Vagina (tissue), 2 donors: Measurements from ENCODE around the gene DYNLT3.

Experiments
- POLR2A ChIP-seq, 2 donors: fragments of 450-650 bp; IDR thresholded peaks; one replicate each; pipeline ENCODE4 v1.6.1; 2017; ENCODE audit warnings: antibody characterized with exemption in 2 of 2, mild to moderate bottlenecking in 2 of 2, moderate library complexity in 2 of 2
- POLR2AphosphoS5 ChIP-seq, 2 donors: sonication (generic); formaldehyde crosslinking; IDR thresholded peaks; one replicate each; pipeline ENCODE4 v1.9.0; 2017; ENCODE audit warnings: antibody characterized with exemption in 2 of 2, mild to moderate bottlenecking in 2 of 2, low read depth in 1 of 2; ENCODE audit not compliant: insufficient read depth in 1 of 2
- TF ChIP-seq, protein P1 (sequence below), 3 experiments: fragments of 450-650 bp in 2 of 3; fragments of 200-600 bp in 1 of 3; sonication (generic) in 1 of 3; IDR thresholded peaks; one replicate each; pipeline ENCODE4 v1.5.1; 2017 to 2019; ENCODE audit warnings: antibody characterized with exemption in 3 of 3, mild to moderate bottlenecking in 2 of 3, moderate library complexity in 2 of 3

GRCh38 chrX:37895795-37896510 is 48.6 kb upstream of the DYNLT3 start:
- TF ChIP-seq, protein P1, sequence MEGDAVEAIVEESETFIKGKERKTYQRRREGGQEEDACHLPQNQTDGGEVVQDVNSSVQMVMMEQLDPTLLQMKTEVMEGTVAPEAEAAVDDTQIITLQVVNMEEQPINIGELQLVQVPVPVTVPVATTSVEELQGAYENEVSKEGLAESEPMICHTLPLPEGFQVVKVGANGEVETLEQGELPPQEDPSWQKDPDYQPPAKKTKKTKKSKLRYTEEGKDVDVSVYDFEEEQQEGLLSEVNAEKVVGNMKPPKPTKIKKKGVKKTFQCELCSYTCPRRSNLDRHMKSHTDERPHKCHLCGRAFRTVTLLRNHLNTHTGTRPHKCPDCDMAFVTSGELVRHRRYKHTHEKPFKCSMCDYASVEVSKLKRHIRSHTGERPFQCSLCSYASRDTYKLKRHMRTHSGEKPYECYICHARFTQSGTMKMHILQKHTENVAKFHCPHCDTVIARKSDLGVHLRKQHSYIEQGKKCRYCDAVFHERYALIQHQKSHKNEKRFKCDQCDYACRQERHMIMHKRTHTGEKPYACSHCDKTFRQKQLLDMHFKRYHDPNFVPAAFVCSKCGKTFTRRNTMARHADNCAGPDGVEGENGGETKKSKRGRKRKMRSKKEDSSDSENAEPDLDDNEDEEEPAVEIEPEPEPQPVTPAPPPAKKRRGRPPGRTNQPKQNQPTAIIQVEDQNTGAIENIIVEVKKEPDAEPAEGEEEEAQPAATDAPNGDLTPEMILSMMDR (IDR thresholded peaks at IDR 0.05): no peak
- no peak for TF ChIP-seq POLR2AphosphoS5 (IDR thresholded peaks at IDR 0.05; ENCODE audit: insufficient read depth in 1 of 2, low read depth in 1 of 2)
- no peak for TF ChIP-seq POLR2A (IDR thresholded peaks at IDR 0.05)
